IMR-90 (cell line): ENCODE results near the gene PLD1. TPM values are rescaled to one million over a fixed set of nuclear protein-coding genes. Genes with fewer than 3 reads are reported as not detected.

Experiments used
- ATAC-seq: fragments of 200-7000 bp; cut with Tn5 transposase; 2 replicates; pipeline ENCODE4 v1.9.1; 2020; ENCODE audit warnings: low read depth, mild to moderate bottlenecking, moderate library complexity
- BruUV-seq: library from RNA; stranded (reverse); fragments of 400-500 nt; replicated peaks from 2 replicates; lab custom pipeline; 2021; lab: Mats Ljungman, UMichigan
- CTCF ChIA-PET: fragments of 300-600 bp; formaldehyde crosslinking; extraction: SDS; loops from one replicate; lab custom pipeline; 2021; ENCODE audit warnings: antibody characterized with exemption; lab: Yijun Ruan, JAX
- POLR2A ChIA-PET: fragments of 300-600 bp; sonication (Branson Sonifier 250); formaldehyde crosslinking; loops from one replicate; lab custom pipeline; 2022; ENCODE audit warnings: antibody characterized with exemption; ENCODE audit not compliant: unreplicated experiment; lab: Charles Lee
- DNase-seq: peaks from one replicate; pipeline ENCODE4 v3.0.0; 2013
- H2AFZ ChIP-seq: replicated peaks from 2 replicates; pipeline ENCODE3; 2013; ENCODE audit warnings: low read length, mild to moderate bottlenecking; ENCODE audit not compliant: poor library complexity
- H2AK5ac ChIP-seq: 2 replicates; pipeline ENCODE4 v1.6.1; 2013; ENCODE audit warnings: low read depth, low read length, inconsistent platforms
- H2AK9ac ChIP-seq: replicated peaks from 2 replicates; pipeline ENCODE3; 2013; ENCODE audit warnings: mild to moderate bottlenecking, low read depth, low read length, moderate library complexity; ENCODE audit not compliant: poor library complexity
- H2BK120ac ChIP-seq: 2 replicates; pipeline ENCODE4 v1.6.1; 2013; ENCODE audit warnings: low read depth, low read length, inconsistent platforms
- H2BK15ac ChIP-seq: 3 replicates; pipeline ENCODE4 v1.6.1; 2013; ENCODE audit warnings: low read depth, low read length, inconsistent platforms
- H2BK20ac ChIP-seq: 2 replicates; pipeline ENCODE4 v1.6.1; 2013; ENCODE audit warnings: low read depth, mild to moderate bottlenecking, inconsistent platforms, low read length, moderate library complexity
- H2BK5ac ChIP-seq: 2 replicates; pipeline ENCODE4 v1.6.1; 2013; ENCODE audit warnings: mild to moderate bottlenecking, low read depth, low read length, inconsistent platforms; ENCODE audit not compliant: poor library complexity, severe bottlenecking
- H3K14ac ChIP-seq: replicated peaks from 2 replicates; pipeline ENCODE4 v1.6.1; 2013; ENCODE audit warnings: low read depth, low read length, inconsistent platforms
- H3K18ac ChIP-seq: 2 replicates; pipeline ENCODE4 v1.6.1; 2013; ENCODE audit warnings: low read depth, low read length, control low read depth
- H3K23ac ChIP-seq: 2 replicates; pipeline ENCODE4 v1.6.1; 2013; ENCODE audit warnings: low read depth, low read length, inconsistent platforms
- H3K27ac ChIP-seq: 2 replicates; pipeline ENCODE4 v1.5.1; 2013; ENCODE audit warnings: mild to moderate bottlenecking, control low read depth, low read length; ENCODE audit not compliant: insufficient read depth
- H3K27me3 ChIP-seq: 2 replicates; pipeline ENCODE4 v1.6.1; 2013; ENCODE audit warnings: low read length; ENCODE audit not compliant: control insufficient read depth, insufficient read depth
- H3K36me3 ChIP-seq: 2 replicates; pipeline ENCODE4 v1.6.1; 2013; ENCODE audit warnings: low read length, mixed read lengths; ENCODE audit not compliant: control insufficient read depth, insufficient read depth
- H3K4ac ChIP-seq: 2 replicates; pipeline ENCODE4 v1.6.1; 2013; ENCODE audit warnings: low read depth, low read length, inconsistent platforms
- H3K4me1 ChIP-seq: 2 replicates; pipeline ENCODE4 v1.6.1; 2013; ENCODE audit warnings: low read length, mixed read lengths; ENCODE audit not compliant: control insufficient read depth, insufficient read depth
- H3K4me2 ChIP-seq: 2 replicates; pipeline ENCODE4 v1.6.1; 2013; ENCODE audit warnings: low read depth, mild to moderate bottlenecking, control low read depth, low read length, moderate library complexity
- H3K4me3 ChIP-seq: 2 replicates; pipeline ENCODE4 v1.5.1; 2013; ENCODE audit warnings: low read depth, mild to moderate bottlenecking, control low read depth, low read length, moderate library complexity; ENCODE audit not compliant: insufficient read depth
- H3K56ac ChIP-seq: 2 replicates; pipeline ENCODE4 v1.6.1; 2013; ENCODE audit warnings: low read length, inconsistent platforms; ENCODE audit not compliant: insufficient read depth; ENCODE audit errors: extremely low read depth
- H3K79me1 ChIP-seq, 2 experiments: 2 replicates each; pipeline ENCODE4 v1.6.1; 2013; ENCODE audit warnings: low read length in 2 of 2, inconsistent platforms in 1 of 2, low read depth in 1 of 2
- H3K9ac ChIP-seq: 2 replicates; pipeline ENCODE4 v1.6.1; 2013; ENCODE audit warnings: low read depth, low read length, control low read depth
- H3K9me1 ChIP-seq: 2 replicates; pipeline ENCODE4 v1.6.1; 2013; ENCODE audit warnings: low read length, inconsistent platforms; ENCODE audit not compliant: insufficient read depth
- H3K9me3 ChIP-seq: 2 replicates; pipeline ENCODE4 v1.6.1; 2013; ENCODE audit warnings: low read length; ENCODE audit not compliant: control insufficient read depth, insufficient read depth
- H4K20me1 ChIP-seq: 2 replicates; pipeline ENCODE4 v1.6.1; 2013; ENCODE audit warnings: low read length, inconsistent platforms; ENCODE audit not compliant: insufficient read depth
- H4K5ac ChIP-seq: 2 replicates; pipeline ENCODE4 v1.6.1; 2013; ENCODE audit warnings: mild to moderate bottlenecking, low read depth, low read length, control low read depth
- H4K8ac ChIP-seq, 2 experiments: 2 replicates each; pipeline ENCODE4 v1.6.1; 2013; ENCODE audit warnings: low read depth in 2 of 2, low read length in 2 of 2, control low read depth in 1 of 2, inconsistent platforms in 1 of 2
- H4K91ac ChIP-seq: 2 replicates; pipeline ENCODE4 v1.6.1; 2013; ENCODE audit warnings: low read depth, low read length, inconsistent platforms; ENCODE audit not compliant: insufficient read depth
- BHLHE40 ChIP-seq: fragments of 150-350 bp; IDR thresholded peaks from 2 replicates; pipeline ENCODE4 v1.6.1; 2016; ENCODE audit warnings: mild to moderate bottlenecking, low read depth, low read length
- CEBPB ChIP-seq: IDR thresholded peaks from 2 replicates; pipeline ENCODE4 v1.6.1; 2012; ENCODE audit warnings: low read depth, low read length, improper control_type of control experiment
- CHD1 ChIP-seq: IDR thresholded peaks from 2 replicates; pipeline ENCODE4 v1.6.1; 2012; ENCODE audit warnings: low read depth, low read length, improper control_type of control experiment
- ELK1 ChIP-seq: fragments of 150-350 bp; IDR thresholded peaks from 2 replicates; pipeline ENCODE4 v1.6.1; 2016; ENCODE audit warnings: low read depth, mild to moderate bottlenecking, low read length, moderate library complexity, borderline replicate concordance
- FOS ChIP-seq: fragments of 150-350 bp; IDR thresholded peaks from 2 replicates; pipeline ENCODE4 v1.6.1; 2016; ENCODE audit warnings: low read depth, low read length
- MAFK ChIP-seq: IDR thresholded peaks from 2 replicates; pipeline ENCODE4 v1.6.1; 2012; ENCODE audit warnings: low read depth, low read length, improper control_type of control experiment
- MAZ ChIP-seq: IDR thresholded peaks from 2 replicates; pipeline ENCODE4 v1.6.1; 2012; ENCODE audit warnings: low read depth, mild to moderate bottlenecking, low read length, improper control_type of control experiment, moderate library complexity, borderline replicate concordance
- MXI1 ChIP-seq: IDR thresholded peaks from 2 replicates; pipeline ENCODE4 v1.6.1; 2012; ENCODE audit warnings: low read depth, mild to moderate bottlenecking, low read length, moderate library complexity, borderline replicate concordance
- NFE2L2 ChIP-seq: fragments of 150-350 bp; IDR thresholded peaks from 2 replicates; pipeline ENCODE4 v1.6.1; 2016; ENCODE audit warnings: low read depth, mild to moderate bottlenecking, low read length
- POLR2A ChIP-seq: IDR thresholded peaks from 2 replicates; pipeline ENCODE4 v1.6.1; 2012; ENCODE audit warnings: mild to moderate bottlenecking, low read depth, low read length
- RAD21 ChIP-seq: IDR thresholded peaks from 2 replicates; pipeline ENCODE4 v1.6.1; 2012; ENCODE audit warnings: low read length, improper control_type of control experiment
- RCOR1 ChIP-seq: IDR thresholded peaks from 2 replicates; pipeline ENCODE4 v1.6.1; 2012; ENCODE audit warnings: mild to moderate bottlenecking, low read length, improper control_type of control experiment; ENCODE audit not compliant: insufficient replicate concordance
- RFX5 ChIP-seq: IDR thresholded peaks from 2 replicates; pipeline ENCODE4 v1.8.0; 2012; ENCODE audit warnings: low read depth, mild to moderate bottlenecking, low read length, moderate library complexity
- SMC3 ChIP-seq: fragments of 150-350 bp; IDR thresholded peaks from 2 replicates; pipeline ENCODE4 v1.6.1; 2016; ENCODE audit warnings: low read depth, mild to moderate bottlenecking, antibody characterized with exemption, low read length, moderate library complexity
- WGBS, 2 experiments: methylation state at CpG; one replicate each; pipeline versions ENCODE4 v1.1.5 to v1.1.7; 2013; ENCODE audit warnings: missing lambda C conversion rate in 2 of 2; ENCODE audit not compliant: insufficient read length in 1 of 2; ENCODE audit errors: extremely low coverage in 2 of 2; 5-methylcytosine and 5-hydroxymethylcytosine counted together
- dilution Hi-C: fragments of 300-500 bp; cut with HindIII; formaldehyde crosslinking; loops from one replicate; pipeline ENCODE4 v1.14.3; 2018; ENCODE audit warnings: low sequenced_read_pairs; ENCODE audit not compliant: unreplicated experiment
- in situ Hi-C: fragments of 300-500 bp; cut with MboI; formaldehyde crosslinking; loops from 3 replicates; pipeline ENCODE4 v1.14.3; 2019; ENCODE audit warnings: low sequenced_read_pairs, inconsistent platforms, mixed read lengths
- intact Hi-C: fragments of 100-400 bp; cut with micrococcal nuclease; formaldehyde crosslinking; loops from 2 replicates; pipeline ENCODE4 v1.10.0; 2022
- polyA plus RNA-seq, 3 experiments: library from polyadenylated mRNA; depleted of rRNA; stranded (reverse); fragments of >200 nt; gene quantifications; 2 replicates each; pipeline ENCODE4 v1.2.3, GENCODE V29; 2012; ENCODE audit warnings: low replicate concordance in 1 of 3
- total RNA-seq: library from RNA; depleted of rRNA; stranded (reverse); fragments of >200 nt; gene quantifications from 2 replicates; pipeline ENCODE4 v1.2.3, GENCODE V29; 2012
- TF ChIP-seq, protein P1 (sequence below): fragments of 150-350 bp; IDR thresholded peaks from 2 replicates; pipeline ENCODE4 v1.6.1; 2017; ENCODE audit warnings: mild to moderate bottlenecking, antibody characterized with exemption, low read length, low read depth
- TF ChIP-seq, protein P2 (sequence below): conservative IDR thresholded peaks from 2 replicates; pipeline ENCODE4 v1.5.1; 2012; ENCODE audit warnings: mild to moderate bottlenecking, low read depth, low read length, improper control_type of control experiment

The PLD1 gene
- total and polyA plus RNA-seq, 2 of the 4 experiments (the other 2 are of a cell fraction): 3.3 to 9.7 TPM

DNA sequence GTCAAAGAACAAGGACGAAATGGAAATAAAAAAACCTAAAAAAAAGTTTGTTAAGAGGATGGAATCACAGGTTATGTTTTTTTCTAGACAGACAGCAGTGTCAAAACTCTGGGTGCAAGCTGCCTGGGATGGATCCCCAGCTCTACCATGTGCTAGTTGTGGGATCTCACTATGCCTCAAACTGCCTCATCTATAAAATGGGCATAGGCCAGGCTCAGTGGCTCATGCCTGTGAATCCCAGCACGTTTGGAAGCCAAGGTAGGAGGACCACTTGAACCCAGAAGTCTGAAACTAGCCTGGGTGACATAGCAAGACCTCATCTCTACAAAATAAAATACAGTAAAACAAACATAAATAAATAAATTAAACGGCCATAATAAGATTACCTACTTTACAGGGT, 4.6 kb downstream of the PLD1 start:
- no peak overlapping the region for H3K56ac ChIP-seq
- dilution Hi-C loops (no loop called here), intact Hi-C loops (no loop called here), in situ Hi-C loops (no loop called here)
- H2BK20ac ChIP-seq: peak overlapping the region; percentile 88
- H4K5ac ChIP-seq: peak overlapping the region; percentile 40
- H4K8ac ChIP-seq: peak overlapping the region in 1 of 2 experiments; percentile 78; a peak in 2 of 4 replicates
- H3K27me3 ChIP-seq: no peaks in the 10 kb centered on the region
- H3K4me1 ChIP-seq: peaks cover 25% of the 10 kb centered on the region
- peak overlapping the region; percentile 91 for H2AK5ac ChIP-seq
- H3K27ac ChIP-seq: peak overlapping the region; percentile 64; the same call in 1 of the 2 replicates
- peak overlapping the region; percentile 94 for H3K4ac ChIP-seq
- no peaks in the 10 kb centered on the region; the same call in 1 of the 2 replicates for H4K20me1 ChIP-seq
- peak overlapping the region; percentile 81; the same call in 2 of the 3 replicates for H2BK15ac ChIP-seq
- WGBS, 2 experiments: no CpG with 5 or more reads among the region's 3 CpGs
- H2AK9ac ChIP-seq: no peak overlapping the region
- H3K9me1 ChIP-seq: peaks cover 9% of the 10 kb centered on the region
- TF ChIP-seq RAD21 (no peak), MXI1 (no peak), RCOR1 (no peak), ELK1 (no peak), NFE2L2 (no peak), CEBPB (no peak), CHD1 (no peak), MAZ (no peak), POLR2A (no peak), RFX5 (no peak), FOS (no peak), BHLHE40 (no peak), MAFK (no peak), SMC3 (no peak)
- TF ChIP-seq, protein P1, sequence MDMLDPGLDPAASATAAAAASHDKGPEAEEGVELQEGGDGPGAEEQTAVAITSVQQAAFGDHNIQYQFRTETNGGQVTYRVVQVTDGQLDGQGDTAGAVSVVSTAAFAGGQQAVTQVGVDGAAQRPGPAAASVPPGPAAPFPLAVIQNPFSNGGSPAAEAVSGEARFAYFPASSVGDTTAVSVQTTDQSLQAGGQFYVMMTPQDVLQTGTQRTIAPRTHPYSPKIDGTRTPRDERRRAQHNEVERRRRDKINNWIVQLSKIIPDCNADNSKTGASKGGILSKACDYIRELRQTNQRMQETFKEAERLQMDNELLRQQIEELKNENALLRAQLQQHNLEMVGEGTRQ: no peak
- TF ChIP-seq, protein P2, sequence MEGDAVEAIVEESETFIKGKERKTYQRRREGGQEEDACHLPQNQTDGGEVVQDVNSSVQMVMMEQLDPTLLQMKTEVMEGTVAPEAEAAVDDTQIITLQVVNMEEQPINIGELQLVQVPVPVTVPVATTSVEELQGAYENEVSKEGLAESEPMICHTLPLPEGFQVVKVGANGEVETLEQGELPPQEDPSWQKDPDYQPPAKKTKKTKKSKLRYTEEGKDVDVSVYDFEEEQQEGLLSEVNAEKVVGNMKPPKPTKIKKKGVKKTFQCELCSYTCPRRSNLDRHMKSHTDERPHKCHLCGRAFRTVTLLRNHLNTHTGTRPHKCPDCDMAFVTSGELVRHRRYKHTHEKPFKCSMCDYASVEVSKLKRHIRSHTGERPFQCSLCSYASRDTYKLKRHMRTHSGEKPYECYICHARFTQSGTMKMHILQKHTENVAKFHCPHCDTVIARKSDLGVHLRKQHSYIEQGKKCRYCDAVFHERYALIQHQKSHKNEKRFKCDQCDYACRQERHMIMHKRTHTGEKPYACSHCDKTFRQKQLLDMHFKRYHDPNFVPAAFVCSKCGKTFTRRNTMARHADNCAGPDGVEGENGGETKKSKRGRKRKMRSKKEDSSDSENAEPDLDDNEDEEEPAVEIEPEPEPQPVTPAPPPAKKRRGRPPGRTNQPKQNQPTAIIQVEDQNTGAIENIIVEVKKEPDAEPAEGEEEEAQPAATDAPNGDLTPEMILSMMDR: no peak
- ChIA-PET POLR2A (no interaction called here), CTCF (interaction anchor here (1.2 to 2.2 kb wide), 2 partner anchors 24 to 28 kb away, joined by 3 to 6 read pairs; no protein-coding TSS in a partner anchor)
- H3K36me3 ChIP-seq: no peaks in the 10 kb centered on the region; the same call in 1 of the 2 replicates
- peak overlapping the region; percentile 75 for H3K23ac ChIP-seq
- no TSS peak for BruUV-seq
- H3K9ac ChIP-seq: no peak overlapping the region
- H2AFZ ChIP-seq: no peak overlapping the region
- H4K91ac ChIP-seq: peak overlapping the region; percentile 85
- peak overlapping the region; percentile 8; the same call in 1 of the 2 replicates for H3K4me2 ChIP-seq
- H3K14ac ChIP-seq: 0 out of 2 replicates have a peak overlapping the region, but pooled peaks have one; percentile 50
- no peak for ATAC-seq
- peak overlapping the region; percentile 75 for H2BK5ac ChIP-seq
- H3K4me3 ChIP-seq: no peak overlapping the region
- DNase-seq: no peak
- H2BK120ac ChIP-seq: peak overlapping the region; percentile 87
- peaks cover 24 to 45% of the 10 kb centered on the region in 2 experiments for H3K79me1 ChIP-seq
- H3K9me3 ChIP-seq: no peaks in the 10 kb centered on the region
- H3K18ac ChIP-seq: peak overlapping the region; percentile 88
